GM19324 (cell line): ENCODE data around the gene CGB2.
A peak's percentile ranks its signal among the peaks of the same experiment; 100 is the strongest.
"Not testable (repeated sequence)": the region's sequence is repeated elsewhere in the genome, so short reads cannot be mapped to it uniquely, and the experiment has no call there.

Experiments
- ATAC-seq: cut with Tn5 transposase; IDR thresholded peaks from one replicate; pipeline ENCODE4 v1.9.1; 2021; ENCODE audit warnings: mild to moderate bottlenecking, moderate library complexity; ENCODE audit not compliant: unreplicated experiment, low FRiP score

The CGB2 gene

GRCh38 chr19:49031642-49032301 lies at the start of gene CGB2:
CGB2 (plus strand) TSS chr19:49031890; CDS start chr19:49032096, 206 bp downstream.
- not testable (repeated sequence) for ATAC-seq

- ATAC-seq = no peak
Measured at GRCh38 chr19:48982280-48982679, 49.4 kb upstream of the CGB2 start.

DNA sequence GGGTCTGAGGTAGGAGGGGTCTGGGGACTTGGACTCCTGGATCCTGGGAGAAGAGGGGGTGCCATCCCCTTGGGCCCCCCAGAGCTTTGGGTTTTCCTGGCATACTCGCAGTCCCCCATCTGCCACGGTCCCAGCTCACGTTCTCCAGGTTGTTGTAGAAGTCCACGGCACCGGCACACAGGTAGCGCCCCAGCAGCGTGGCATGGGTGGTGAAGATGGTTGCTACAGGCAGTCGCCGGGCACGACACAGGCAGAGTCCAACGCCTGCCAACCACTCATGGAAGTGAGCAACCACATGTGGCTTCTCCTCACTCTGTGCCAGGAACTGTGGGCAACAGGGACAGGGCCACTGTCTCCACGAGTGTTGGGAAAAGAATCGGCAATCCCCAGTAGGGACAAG lies 46.0 kb upstream of the CGB2 start:
- ATAC-seq = no peak

DNA sequence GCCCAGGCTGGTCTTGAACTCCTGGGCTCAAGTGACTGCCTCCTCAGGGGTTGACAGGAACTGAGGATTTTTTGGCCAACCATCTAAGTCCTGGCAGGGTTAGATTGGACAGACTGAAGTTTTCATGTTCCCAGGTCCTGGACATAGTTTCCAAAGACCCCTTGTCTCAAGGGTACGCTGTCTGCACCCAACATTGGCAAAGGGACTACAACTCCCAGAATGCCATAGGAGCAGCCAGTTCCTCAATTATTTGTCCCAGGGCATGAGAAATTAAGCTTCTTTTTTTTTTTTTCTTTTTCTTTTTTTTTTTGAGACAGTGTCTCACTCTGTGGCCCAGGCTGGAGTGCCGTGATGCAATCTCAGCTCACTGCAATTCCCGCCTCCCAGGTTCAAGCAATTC lies 45.5 kb upstream of the CGB2 start:
- no peak for ATAC-seq

GRCh38 chr19:48987323-48987722 lies 44.4 kb upstream of the CGB2 start:
- no peak for ATAC-seq

- no peak for ATAC-seq
Measured at GRCh38 chr19:48988286-48988685, 43.4 kb upstream of the CGB2 start.

GRCh38 chr19:48988860-48989259 lies 42.8 kb upstream of the CGB2 start:
- no peak for ATAC-seq

GRCh38 chr19:48989701-48990291 lies 41.9 kb upstream of the CGB2 start:
- ATAC-seq = no peak

DNA sequence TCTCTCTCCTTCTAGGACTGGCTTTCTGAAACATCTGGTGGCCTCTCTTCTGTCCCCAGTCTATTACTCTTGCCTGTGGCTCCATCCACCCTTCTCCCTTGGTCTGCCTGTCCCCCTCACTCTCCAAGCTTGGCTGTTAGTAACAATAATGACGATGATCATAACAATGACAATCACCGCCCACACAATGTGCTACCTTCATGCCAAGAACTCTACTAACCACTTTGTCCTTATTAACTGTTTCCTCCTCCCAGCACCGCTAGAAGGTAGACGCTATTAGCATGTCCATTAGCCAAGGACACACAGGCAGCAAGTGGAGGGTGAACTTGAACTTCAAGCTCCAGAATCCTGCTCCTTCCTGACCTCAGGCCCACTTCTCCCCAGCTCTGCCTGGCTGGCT lies 41.3 kb upstream of the CGB2 start:
- no peak for ATAC-seq

GRCh38 chr19:48991011-48991609 lies 40.6 kb upstream of the CGB2 start:
- no peak for ATAC-seq

- ATAC-seq = no peak
Measured at GRCh38 chr19:48991873-48992580, 39.7 kb upstream of the CGB2 start.

DNA sequence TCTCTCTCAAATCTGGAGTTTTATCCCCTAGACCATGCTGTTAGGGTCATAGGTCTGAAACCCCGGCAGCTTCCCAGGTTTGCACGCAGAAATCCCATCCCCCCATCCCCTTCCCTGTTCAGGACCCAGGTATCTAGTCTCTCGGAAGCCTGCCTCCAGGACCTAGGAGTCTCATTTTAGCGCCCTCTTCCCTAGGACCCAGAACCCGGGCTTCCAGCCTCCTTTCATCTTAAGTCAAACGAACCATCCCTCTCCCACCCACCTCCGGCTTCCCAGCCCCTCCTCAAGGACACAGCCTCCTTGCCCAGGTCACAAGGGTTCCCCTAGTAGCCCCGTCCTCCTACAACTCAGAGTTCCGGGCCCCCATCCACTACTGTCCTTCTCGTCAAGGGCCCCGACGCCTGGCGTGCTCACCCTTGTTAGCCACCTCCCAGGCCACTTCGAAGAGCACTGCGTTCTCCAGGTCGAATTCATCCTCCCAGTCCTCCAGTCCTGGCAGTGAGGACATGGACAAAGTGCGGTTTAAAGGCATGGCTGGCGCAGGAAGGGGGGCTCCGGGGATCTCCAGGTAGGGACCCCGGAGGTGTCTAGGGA lies 39.0 kb upstream of the CGB2 start:
- peak; percentile 6 for ATAC-seq

GRCh38 chr19:48993175-48994034 lies 38.3 kb upstream of the CGB2 start, which contains the start of the genes GYS1 and RUVBL2:
GYS1 (minus strand) TSS chr19:48993309; CDS start chr19:48993112, 197 bp downstream.
RUVBL2 (plus strand) TSS chr19:48993887; CDS start chr19:48993912, 25 bp downstream.
- peak; percentile 88 for ATAC-seq

- ATAC-seq = no peak
Measured at GRCh38 chr19:48994035-48994386, 37.7 kb upstream of the CGB2 start.

DNA sequence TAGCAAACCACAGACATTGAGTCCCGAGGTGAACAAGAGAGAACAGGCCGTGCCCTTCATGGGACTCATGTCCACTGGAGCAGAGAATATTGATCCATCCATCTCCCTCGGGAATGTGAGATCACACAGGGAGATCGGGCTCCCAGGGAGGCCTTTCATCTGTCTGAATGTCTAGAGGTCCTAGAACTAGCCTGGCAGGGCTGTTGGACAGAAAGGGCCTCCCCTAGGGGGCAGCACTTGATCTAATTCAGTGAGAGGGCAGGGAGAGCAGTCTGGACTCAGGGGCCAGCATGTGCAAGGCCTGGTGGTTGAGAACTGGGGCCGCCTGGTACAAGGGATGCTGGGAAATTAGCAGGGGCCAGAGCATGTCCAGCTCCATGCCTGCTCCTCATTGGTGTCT lies 33.7 kb upstream of the CGB2 start:
- ATAC-seq = no peak

DNA sequence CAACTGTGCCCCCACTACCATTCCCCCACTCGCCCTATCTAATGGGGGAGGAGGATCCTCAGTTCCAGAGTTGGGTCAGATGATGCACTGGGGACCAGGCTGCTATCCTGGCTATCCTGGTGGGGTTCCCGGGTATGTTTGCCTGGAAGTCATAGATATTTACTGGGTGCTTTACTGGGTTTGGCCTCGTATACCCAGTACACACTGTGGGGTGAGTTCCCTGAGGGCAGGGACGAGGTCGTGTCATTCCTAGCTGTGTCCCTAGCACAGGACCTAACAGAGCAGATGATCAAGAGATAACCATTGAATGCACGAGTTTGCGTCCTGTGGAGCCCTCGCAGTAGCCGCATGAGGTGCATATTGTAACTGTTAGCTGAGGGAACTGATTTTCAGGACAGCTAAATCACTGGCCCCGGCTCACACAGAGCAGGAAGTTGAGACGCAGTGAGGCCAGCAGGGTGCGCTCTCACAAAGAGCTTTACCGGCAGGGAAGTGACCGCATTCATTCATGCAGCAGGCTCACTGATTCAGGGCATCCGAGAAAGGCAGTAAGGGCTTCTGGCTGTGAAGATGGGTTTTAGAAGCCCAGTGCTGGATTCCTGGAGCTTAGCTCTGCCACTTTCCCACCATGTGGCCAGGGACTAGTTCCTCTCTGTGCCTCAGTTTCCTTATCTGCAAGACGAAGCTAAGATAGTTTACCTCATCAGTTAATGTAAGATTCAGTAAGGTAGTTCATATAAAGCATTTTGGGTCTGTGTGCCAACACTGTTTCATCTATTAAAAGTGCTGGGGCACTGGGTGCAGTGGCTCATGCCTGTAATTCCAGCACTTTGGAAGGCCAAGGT lies 32.0 kb upstream of the CGB2 start:
- ATAC-seq = no peak

DNA sequence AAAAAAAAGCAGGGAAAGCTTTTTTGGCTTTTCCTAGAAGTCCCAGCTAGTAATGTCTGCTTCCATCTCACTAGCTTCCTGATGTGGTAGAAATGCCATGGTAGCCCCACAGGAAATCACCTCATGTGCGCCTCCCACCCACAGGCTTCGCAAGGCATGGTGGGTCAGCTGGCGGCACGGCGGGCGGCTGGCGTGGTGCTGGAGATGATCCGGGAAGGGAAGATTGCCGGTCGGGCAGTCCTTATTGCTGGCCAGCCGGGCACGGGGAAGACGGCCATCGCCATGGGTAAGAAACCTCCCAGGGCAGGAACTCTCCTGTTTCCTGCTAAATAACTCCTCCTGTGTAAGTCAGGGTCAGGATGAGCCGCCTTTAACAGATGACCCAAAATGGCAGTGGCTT lies 27.6 kb upstream of the CGB2 start:
- ATAC-seq = no peak

DNA sequence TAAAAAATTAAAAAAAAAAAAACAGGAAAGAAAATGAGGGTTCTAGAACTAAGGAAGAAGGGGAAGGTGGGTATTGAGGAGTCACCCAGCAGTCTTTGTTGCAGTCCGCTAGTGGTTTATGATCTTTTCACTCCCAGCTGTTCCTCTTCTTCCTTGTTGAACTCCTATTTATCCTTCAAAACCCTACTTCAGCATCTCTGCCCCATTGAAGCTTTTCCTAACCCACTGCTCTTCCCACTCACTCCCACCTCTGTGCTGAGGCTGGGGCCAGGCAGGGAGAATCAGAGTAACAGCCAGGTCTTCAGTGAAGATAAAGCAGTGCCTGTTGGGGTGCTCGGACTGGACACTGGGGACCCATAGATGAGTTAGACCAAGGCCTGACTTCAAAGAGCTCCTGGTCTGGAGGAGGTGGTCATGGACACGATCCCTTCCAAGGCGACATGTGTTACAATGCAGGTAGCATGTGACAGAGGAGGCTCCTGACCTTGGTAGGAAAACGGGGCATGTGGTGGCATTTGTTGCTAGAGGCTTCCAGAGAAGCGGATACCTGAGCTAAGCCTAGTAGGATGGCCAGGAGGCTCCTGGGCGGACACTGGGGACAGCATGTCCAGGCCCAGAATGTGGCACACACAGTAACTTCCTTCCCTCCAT lies 26.6 kb upstream of the CGB2 start:
- ATAC-seq = no peak

DNA sequence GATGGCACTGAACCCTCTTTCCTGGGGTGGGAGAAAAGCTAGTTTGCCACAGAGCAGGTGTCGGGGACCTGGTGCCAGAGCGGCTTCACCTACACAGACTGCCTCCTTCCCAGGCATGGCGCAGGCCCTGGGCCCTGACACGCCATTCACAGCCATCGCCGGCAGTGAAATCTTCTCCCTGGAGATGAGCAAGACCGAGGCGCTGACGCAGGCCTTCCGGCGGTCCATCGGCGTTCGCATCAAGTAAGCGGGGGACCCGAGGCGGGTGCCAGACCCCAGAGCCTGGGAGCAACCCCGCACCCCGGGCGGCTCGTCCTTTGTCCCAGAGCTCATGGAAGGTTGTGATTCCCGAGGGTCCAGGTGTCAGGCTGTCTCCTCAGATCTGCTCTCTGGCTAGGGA lies 24.8 kb upstream of the CGB2 start:
- no peak for ATAC-seq
